HG02884 (cell line): Measurements from ENCODE around the gene WDR91.
"Not testable (repeated sequence)": the region's sequence is repeated elsewhere in the genome, so short reads cannot be mapped to it uniquely, and the experiment has no call there.

Experiments used
- ATAC-seq: cut with Tn5 transposase; IDR thresholded peaks from one replicate; pipeline ENCODE4 v1.9.1; 2021; ENCODE audit warnings: mild to moderate bottlenecking, moderate library complexity; ENCODE audit not compliant: unreplicated experiment

Gene WDR91

GRCh38 chr7:135234095-135234494, 22.8 kb upstream of the WDR91 start:
- ATAC-seq = not testable (repeated sequence)

DNA sequence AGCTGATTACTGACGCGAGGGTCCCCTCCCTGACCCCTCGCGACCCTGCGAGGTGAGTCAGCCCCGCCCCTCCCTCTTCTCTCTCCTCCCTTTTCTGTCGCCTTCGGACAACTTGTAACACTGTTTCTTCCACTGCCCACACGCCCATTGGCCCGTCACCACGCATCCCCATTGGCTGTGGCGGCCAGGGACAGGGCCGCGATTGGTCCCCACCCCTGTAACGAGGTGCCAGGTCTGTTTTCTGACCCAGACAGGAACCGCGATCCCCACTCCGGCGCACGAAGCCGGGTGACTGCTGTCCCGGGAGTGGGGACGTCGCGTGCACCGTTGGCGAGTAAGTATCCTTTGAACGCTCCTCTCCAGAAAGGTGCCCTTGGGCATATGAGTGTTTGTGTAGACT, 22.2 kb upstream of the WDR91 start, which contains the start of gene STRA8:
TSS of gene STRA8 (plus strand) at position 269 of the 400 bp plus-strand sequence. CDS start 6,687 bp downstream, outside the sequence.
- ATAC-seq = no peak

GRCh38 chr7:135232720-135233119, 21.4 kb upstream of the WDR91 start:
- no peak for ATAC-seq

- ATAC-seq = no peak
Observed at GRCh38 chr7:135232087-135232486, 20.8 kb upstream of the WDR91 start.

GRCh38 chr7:135231686-135232085, 20.4 kb upstream of the WDR91 start:
- ATAC-seq = no peak

GRCh38 chr7:135224027-135224426, 12.7 kb upstream of the WDR91 start:
- ATAC-seq = no peak

GRCh38 chr7:135217645-135218509, 6.6 kb upstream of the WDR91 start:
- no peak for ATAC-seq

- no peak for ATAC-seq
Observed at GRCh38 chr7:135215698-135216097, 4.4 kb upstream of the WDR91 start.

- no peak for ATAC-seq
Observed at GRCh38 chr7:135215180-135215579, 3.9 kb upstream of the WDR91 start.

GRCh38 chr7:135213831-135214230, 2.5 kb upstream of the WDR91 start:
- no peak for ATAC-seq

DNA sequence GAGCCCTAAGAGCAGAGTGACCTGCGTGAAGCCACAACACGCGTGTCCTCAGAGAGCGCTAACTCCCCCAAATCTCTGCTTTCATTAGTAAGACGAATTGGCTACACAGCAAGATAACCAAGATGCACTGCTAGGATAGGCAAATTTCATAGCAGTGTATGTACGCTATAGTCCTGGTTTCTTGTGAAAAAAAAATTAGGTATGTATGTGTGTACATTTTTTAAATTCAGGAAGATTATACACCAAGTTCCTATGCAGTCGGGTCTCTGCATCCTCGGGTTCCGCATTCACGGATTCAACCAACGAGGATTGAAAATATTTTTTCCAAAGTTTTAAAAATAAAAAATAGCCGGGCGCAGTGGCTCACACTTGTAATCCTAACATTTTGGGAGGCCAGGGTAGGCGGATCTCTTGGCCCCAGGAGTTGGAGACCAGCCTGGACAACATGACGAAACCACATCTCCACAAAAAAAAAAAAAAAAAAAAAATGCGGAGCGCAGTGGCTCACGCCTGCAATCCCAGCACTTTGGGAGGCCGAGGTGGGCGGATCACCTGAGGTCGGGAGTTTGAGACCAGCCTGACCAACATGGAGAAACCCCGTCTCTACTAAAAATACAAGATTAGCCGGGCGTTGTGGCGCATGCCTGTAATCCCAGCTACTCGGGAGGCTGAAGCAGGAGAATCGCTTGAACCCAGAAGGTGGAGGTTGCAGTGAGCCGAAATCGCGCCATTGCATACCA, 790 bp upstream of the WDR91 start:
- not testable (repeated sequence) for ATAC-seq

GRCh38 chr7:135210888-135211178, 493 bp downstream of the WDR91 start:
- no peak for ATAC-seq

DNA sequence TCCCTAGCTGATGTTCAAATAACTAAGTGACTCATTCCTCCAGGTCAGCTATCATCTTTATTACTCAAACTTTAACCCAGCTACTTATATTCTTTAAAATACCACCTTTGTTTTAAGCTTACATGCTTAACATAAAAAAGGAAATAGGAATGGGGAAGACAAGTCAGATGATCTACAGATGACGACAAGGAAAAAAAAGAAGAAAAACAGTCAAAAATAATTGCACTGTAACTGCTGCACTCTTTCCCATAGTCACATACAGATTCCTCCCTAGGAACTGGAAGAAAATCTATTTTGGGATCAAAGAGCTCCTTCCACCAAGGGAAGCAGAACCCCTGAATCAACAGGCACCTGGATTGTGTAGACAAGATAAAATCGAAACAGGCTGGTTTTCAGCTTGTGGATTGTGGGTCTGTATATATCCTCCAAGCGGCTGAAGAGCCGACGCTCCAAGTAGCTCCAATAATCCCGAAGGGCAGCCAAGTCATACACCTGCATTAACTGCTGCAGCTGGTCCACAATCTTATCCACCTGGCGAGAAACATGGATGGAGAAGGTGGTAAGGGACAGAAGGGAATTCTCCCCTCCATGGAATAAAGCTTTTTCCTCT, 2.0 kb downstream of the WDR91 start:
- no peak for ATAC-seq

- no peak for ATAC-seq
Observed at GRCh38 chr7:135208102-135208793, 3.1 kb downstream of the WDR91 start.

DNA sequence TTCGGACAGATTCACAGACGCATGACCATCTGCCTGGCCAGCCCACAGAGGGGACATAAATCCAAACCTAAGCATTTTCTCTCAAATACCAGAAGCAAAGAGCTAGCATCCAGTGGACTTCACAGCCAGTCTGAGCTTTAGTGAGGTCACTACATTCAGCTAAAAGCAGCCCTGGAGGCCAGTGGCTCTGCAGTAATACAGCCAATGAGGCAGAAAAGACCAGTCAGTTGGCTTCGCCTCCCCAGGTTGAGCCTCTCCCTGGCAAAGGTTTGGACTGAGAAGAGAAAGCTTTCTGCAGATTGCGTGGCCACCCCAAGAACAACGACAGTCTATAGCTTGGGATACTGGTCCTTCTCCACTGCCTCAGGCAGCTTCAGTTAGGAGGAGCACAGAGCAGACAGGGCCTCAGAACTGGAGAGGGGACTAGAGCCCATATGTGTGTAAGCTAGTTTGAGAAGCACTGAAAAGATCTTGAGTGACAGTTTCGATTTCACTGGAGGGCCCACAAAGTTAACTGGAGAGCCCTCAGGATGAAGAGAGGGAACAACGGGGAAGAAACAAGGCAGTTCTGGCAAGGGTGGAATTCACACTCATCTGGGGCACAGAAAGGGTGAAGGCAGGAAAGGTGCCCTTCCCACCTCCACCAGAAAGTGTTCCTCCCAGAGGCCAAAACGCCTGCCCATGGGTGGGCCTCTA, 3.8 kb downstream of the WDR91 start:
- ATAC-seq = no peak

- peak; percentile 34 for ATAC-seq
Observed at GRCh38 chr7:135206941-135207391, 4.4 kb downstream of the WDR91 start.

- no peak for ATAC-seq
Observed at GRCh38 chr7:135205850-135206249, 5.5 kb downstream of the WDR91 start.

- ATAC-seq = no peak
Observed at GRCh38 chr7:135204876-135205275, 6.5 kb downstream of the WDR91 start.

DNA sequence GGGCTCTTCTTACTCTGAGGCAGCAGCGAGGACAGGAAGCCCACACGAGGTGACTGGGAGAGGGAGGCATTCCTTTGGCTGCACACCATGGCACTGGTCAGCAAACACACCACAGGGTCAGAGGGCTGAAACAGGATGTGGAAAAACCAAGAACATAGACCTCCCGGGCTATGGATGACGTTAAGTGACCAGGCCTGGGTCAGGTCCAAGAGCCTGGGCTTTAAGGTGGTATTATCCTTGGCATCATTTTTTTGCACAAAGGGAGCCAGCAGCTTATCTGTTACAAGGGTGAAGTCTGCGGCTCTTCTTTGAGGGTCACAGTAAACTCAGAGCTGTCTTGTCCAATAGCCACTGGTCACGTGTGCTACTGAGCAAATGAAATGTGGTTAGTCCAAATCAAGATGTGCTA, 7.0 kb downstream of the WDR91 start:
- no peak for ATAC-seq

GRCh38 chr7:135201350-135201749, 10.0 kb downstream of the WDR91 start:
- ATAC-seq = no peak
